NCI-H1694 treated with DMSO at 0.1 percent for 48 hours (cell line): ENCODE data around the gene CELF5.

Source experiments
- DNase-seq: peaks from one replicate; lab custom pipeline; 2025; lab: John Stamatoyannopoulos, UW

CELF5 gene

GRCh38 chr19:3344608-3345598 is 120.4 kb downstream of the CELF5 start:
- DNase-seq: no peak

GRCh38 chr19:3345850-3346460 is 121.5 kb downstream of the CELF5 start:
- DNase-seq: no peak
